HepG2 (cell line): Measurements from ENCODE around the gene TRIM9. TPM values are rescaled to one million over a fixed set of nuclear protein-coding genes. Genes with fewer than 3 reads are reported as not detected.

Experiments used
- CEBPG ChIP-seq: IDR thresholded peaks from 2 replicates; pipeline ENCODE4 v1.6.1; 2016
- DMAP1 ChIP-seq: IDR thresholded peaks from 2 replicates; pipeline ENCODE4 v1.6.1; 2016
- FOXK2 ChIP-seq: fragments of 450-650 bp; IDR thresholded peaks from 2 replicates; pipeline ENCODE4 v1.6.1; 2016
- GATAD1 ChIP-seq: IDR thresholded peaks from 2 replicates; pipeline ENCODE4 v1.6.1; 2016; ENCODE audit warnings: missing genetic modification reagents, missing compliant biosample characterization
- MAFF ChIP-seq: IDR thresholded peaks from 2 replicates; pipeline ENCODE4 v1.6.1; 2011; ENCODE audit warnings: low read depth, low read length, improper control_type of control experiment
- NAIF1 ChIP-seq: sonication (generic); formaldehyde crosslinking; IDR thresholded peaks from 2 replicates; pipeline ENCODE4 v1.5.0; 2020; ENCODE audit warnings: mild to moderate bottlenecking, missing genetic modification reagents, borderline replicate concordance
- NCOA2 ChIP-seq: sonication (generic); formaldehyde crosslinking; IDR thresholded peaks from 2 replicates; pipeline ENCODE4 v1.8.0; 2022; ENCODE audit warnings: inconsistent platforms
- RBFOX2 ChIP-seq: fragments of 200-400 bp; formaldehyde crosslinking; IDR thresholded peaks from 2 replicates; pipeline ENCODE4 v1.6.1; 2017; ENCODE audit warnings: low read depth, mild to moderate bottlenecking, low read length
- SNAPC2 ChIP-seq: sonication (generic); formaldehyde crosslinking; IDR thresholded peaks from 2 replicates; pipeline ENCODE4 v1.8.1; 2022; ENCODE audit warnings: mild to moderate bottlenecking, missing genetic modification reagents
- SOX6 ChIP-seq, 2 experiments: fragments of 450-650 bp in 1 of 2; sonication (generic) in 1 of 2; formaldehyde crosslinking in 1 of 2; IDR thresholded peaks; 2 replicates each; pipeline versions ENCODE4 v1.4.0 to v1.6.1; 2017 to 2020; ENCODE audit warnings: antibody characterized with exemption in 1 of 2, mild to moderate bottlenecking in 1 of 2, missing genetic modification reagents in 1 of 2
- YEATS4 ChIP-seq: sonication (generic); formaldehyde crosslinking; IDR thresholded peaks from 2 replicates; pipeline ENCODE4 v1.4.0; 2020; ENCODE audit warnings: missing genetic modification reagents, borderline replicate concordance
- ZNF101 ChIP-seq: sonication (generic); formaldehyde crosslinking; IDR thresholded peaks from 2 replicates; pipeline ENCODE4 v1.4.0; 2020; ENCODE audit warnings: mild to moderate bottlenecking, low read depth, missing genetic modification reagents, borderline replicate concordance
- polyA plus RNA-seq, 8 experiments: library from polyadenylated mRNA; depleted of rRNA in 3 of 8; stranded (reverse) in 7 of 8; unstranded in 1 of 8; fragments of >200 nt; fragmentation: Illumina TruSeq in 4 of 8; extraction: Trizol in 4 of 8; gene quantifications; 2 replicates each; pipeline versions ENCODE4 v1.2.1 to v1.2.3, GENCODE V29; 2011 to 2016; ENCODE audit warnings: low read depth in 4 of 8, missing spikeins in 1 of 8, mixed read lengths in 1 of 8; ENCODE audit not compliant: insufficient read depth in 1 of 8
- total RNA-seq, 5 experiments: library from RNA; depleted of rRNA; stranded (reverse); fragments of >200 nt; fragmentation: Illumina TruSeq; extraction: Trizol; gene quantifications; 2 replicates each; pipeline ENCODE4 v1.2.3, GENCODE V29; 2016; ENCODE audit warnings: low read depth in 1 of 5
- TF ChIP-seq, protein P1 (sequence below): IDR thresholded peaks from 2 replicates; pipeline ENCODE4 v1.6.1; 2016; ENCODE audit warnings: mild to moderate bottlenecking
- TF ChIP-seq, protein P2 (sequence below): sonication (generic); formaldehyde crosslinking; IDR thresholded peaks from 2 replicates; pipeline ENCODE4 v1.4.0; 2020; ENCODE audit warnings: missing genetic modification reagents, borderline replicate concordance
- TF ChIP-seq, protein P3 (sequence below): sonication (generic); formaldehyde crosslinking; IDR thresholded peaks from 2 replicates; pipeline ENCODE4 v1.4.0; 2020; ENCODE audit warnings: mild to moderate bottlenecking, missing genetic modification reagents
- TF ChIP-seq, protein P4 (sequence below): sonication (generic); formaldehyde crosslinking; IDR thresholded peaks from 2 replicates; pipeline ENCODE4 v1.4.0; 2020; ENCODE audit warnings: missing genetic modification reagents
- TF ChIP-seq, protein P5 (sequence below): sonication (generic); formaldehyde crosslinking; IDR thresholded peaks from 2 replicates; pipeline ENCODE4 v1.5.1; 2020; ENCODE audit warnings: mild to moderate bottlenecking, missing genetic modification reagents, borderline replicate concordance

TRIM9 gene
- total and polyA plus RNA-seq, 2 of the 13 experiments (the other 11 are each of a cell fraction or from before 2014, with no cell fraction given) = 0.04 to 0.07 TPM

DNA sequence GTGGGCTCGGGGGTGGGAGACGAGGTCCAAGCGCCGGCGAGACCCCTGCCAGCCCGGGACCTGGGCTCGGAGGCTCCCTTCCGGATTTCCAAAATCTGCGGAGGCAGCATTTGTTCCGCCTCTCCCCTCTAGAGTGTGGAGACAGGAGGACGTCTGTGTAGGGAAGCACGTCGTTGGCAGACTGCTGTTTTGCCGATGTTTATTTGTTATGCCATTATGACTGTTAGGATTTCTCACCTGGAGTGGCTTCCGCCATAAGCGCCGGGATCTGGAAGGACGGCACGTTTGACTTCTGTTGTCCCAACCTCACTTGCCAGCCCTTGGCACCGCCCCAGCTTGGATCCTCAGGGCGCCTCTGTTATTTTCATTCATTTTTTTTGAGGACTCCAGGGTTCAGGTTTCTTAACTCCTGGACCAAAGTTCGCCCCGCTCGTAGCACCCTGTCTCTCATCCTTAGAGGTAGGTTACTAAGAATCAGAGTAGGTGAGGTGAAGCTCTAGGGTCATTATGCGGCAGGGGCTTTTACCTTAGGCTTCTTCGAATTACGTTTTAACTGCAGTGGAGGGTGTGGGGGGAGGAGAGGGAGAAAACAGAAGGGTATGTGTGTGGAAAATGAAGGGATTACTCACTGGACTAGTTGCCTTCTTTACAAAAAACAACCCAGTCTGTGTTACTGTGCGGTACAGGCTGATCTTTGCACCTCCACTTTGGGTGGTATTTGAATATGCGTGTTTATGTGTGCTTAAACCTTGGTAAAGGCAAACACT is 150.1 kb downstream of the TRIM9 start (continued):
- TF ChIP-seq, protein P1, sequence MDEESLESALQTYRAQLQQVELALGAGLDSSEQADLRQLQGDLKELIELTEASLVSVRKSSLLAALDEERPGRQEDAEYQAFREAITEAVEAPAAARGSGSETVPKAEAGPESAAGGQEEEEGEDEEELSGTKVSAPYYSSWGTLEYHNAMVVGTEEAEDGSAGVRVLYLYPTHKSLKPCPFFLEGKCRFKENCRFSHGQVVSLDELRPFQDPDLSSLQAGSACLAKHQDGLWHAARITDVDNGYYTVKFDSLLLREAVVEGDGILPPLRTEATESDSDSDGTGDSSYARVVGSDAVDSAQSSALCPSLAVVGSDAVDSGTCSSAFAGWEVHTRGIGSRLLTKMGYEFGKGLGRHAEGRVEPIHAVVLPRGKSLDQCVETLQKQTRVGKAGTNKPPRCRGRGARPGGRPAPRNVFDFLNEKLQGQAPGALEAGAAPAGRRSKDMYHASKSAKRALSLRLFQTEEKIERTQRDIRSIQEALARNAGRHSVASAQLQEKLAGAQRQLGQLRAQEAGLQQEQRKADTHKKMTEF (CRISPR knock-in tag) = peak; percentile 31; the same call in 1 of the 2 replicates
- TF ChIP-seq, protein P2, sequence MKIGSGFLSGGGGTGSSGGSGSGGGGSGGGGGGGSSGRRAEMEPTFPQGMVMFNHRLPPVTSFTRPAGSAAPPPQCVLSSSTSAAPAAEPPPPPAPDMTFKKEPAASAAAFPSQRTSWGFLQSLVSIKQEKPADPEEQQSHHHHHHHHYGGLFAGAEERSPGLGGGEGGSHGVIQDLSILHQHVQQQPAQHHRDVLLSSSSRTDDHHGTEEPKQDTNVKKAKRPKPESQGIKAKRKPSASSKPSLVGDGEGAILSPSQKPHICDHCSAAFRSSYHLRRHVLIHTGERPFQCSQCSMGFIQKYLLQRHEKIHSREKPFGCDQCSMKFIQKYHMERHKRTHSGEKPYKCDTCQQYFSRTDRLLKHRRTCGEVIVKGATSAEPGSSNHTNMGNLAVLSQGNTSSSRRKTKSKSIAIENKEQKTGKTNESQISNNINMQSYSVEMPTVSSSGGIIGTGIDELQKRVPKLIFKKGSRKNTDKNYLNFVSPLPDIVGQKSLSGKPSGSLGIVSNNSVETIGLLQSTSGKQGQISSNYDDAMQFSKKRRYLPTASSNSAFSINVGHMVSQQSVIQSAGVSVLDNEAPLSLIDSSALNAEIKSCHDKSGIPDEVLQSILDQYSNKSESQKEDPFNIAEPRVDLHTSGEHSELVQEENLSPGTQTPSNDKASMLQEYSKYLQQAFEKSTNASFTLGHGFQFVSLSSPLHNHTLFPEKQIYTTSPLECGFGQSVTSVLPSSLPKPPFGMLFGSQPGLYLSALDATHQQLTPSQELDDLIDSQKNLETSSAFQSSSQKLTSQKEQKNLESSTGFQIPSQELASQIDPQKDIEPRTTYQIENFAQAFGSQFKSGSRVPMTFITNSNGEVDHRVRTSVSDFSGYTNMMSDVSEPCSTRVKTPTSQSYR (CRISPR knock-in tag) = peak; percentile 81; the same call in 1 of the 2 replicates
- TF ChIP-seq GATAD1 (CRISPR knock-in tag) (peak; percentile 42), SNAPC2 (CRISPR knock-in tag) (0 out of 2 replicates have a peak, but pooled peaks have one; percentile 34), CEBPG (CRISPR knock-in tag) (peak; percentile 14; the same call in 1 of the 2 replicates), NCOA2 (CRISPR knock-in tag) (peak; percentile 49), ZNF101 (CRISPR knock-in tag) (no peak), MAFF (peak; percentile 34; the same call in 1 of the 2 replicates), NAIF1 (no peak), YEATS4 (CRISPR knock-in tag) (0 out of 2 replicates have a peak, but pooled peaks have one; percentile 14), RBFOX2 (no peak), SOX6 (IDR thresholded peaks at IDR 0.05) (no peak), SOX6 (CRISPR knock-in tag; IDR thresholded peaks at IDR 0.05) (peak; percentile 28; the same call in 1 of the 2 replicates), DMAP1 (CRISPR knock-in tag) (peak; percentile 47), FOXK2 (peak; percentile 85)
- TF ChIP-seq, protein P3, sequence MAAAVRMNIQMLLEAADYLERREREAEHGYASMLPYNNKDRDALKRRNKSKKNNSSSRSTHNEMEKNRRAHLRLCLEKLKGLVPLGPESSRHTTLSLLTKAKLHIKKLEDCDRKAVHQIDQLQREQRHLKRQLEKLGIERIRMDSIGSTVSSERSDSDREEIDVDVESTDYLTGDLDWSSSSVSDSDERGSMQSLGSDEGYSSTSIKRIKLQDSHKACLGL (CRISPR knock-in tag) = no peak
- TF ChIP-seq, protein P4, sequence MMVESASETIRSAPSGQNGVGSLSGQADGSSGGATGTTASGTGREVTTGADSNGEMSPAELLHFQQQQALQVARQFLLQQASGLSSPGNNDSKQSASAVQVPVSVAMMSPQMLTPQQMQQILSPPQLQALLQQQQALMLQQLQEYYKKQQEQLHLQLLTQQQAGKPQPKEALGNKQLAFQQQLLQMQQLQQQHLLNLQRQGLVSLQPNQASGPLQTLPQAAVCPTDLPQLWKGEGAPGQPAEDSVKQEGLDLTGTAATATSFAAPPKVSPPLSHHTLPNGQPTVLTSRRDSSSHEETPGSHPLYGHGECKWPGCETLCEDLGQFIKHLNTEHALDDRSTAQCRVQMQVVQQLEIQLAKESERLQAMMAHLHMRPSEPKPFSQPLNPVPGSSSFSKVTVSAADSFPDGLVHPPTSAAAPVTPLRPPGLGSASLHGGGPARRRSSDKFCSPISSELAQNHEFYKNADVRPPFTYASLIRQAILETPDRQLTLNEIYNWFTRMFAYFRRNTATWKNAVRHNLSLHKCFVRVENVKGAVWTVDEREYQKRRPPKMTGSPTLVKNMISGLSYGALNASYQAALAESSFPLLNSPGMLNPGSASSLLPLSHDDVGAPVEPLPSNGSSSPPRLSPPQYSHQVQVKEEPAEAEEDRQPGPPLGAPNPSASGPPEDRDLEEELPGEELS (CRISPR knock-in tag) = peak; percentile 11; the same call in 1 of the 2 replicates
- TF ChIP-seq, protein P5, sequence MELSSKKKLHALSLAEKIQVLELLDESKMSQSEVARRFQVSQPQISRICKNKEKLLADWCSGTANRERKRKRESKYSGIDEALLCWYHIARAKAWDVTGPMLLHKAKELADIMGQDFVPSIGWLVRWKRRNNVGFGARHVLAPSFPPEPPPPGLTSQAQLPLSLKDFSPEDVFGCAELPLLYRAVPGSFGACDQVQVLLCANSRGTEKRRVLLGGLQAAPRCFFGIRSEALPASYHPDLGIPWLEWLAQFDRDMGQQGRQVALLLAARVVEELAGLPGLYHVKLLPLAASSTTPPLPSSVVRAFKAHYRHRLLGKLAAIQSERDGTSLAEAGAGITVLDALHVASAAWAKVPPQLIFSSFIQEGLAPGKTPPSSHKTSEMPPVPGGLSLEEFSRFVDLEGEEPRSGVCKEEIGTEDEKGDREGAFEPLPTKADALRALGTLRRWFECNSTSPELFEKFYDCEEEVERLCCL (CRISPR knock-in tag) = no peak
